ENCODE results near the gene CYP39A1. TPM values are rescaled to one million over a fixed set of nuclear protein-coding genes. Genes with fewer than 3 reads are reported as not detected.

Gene CYP39A1
- total RNA-seq, 4 donors from 2014 or later, result 3.1 to 18.9 (median 3.9) TPM

- no peaks in the 10 kb centered on the region for H3K27me3 ChIP-seq
- H3K27ac ChIP-seq, result no peak overlapping the region
- intact Hi-C loops (cut with DNase I; ENCODE audit: low total_unique reads), result loop anchor here (5.0 kb wide), 1 partner anchor 212 kb away; no protein-coding TSS in a partner anchor
Measured at GRCh38 chr6:46629691-46630090, 22.9 kb downstream of the CYP39A1 start.

GRCh38 chr6:46628976-46629375 lies 23.6 kb downstream of the CYP39A1 start:
- Histone ChIP-seq H3K36me3 (no peaks in the 10 kb centered on the region), H3K9me3 (no peaks in the 10 kb centered on the region), H3K4me3 (no peak overlapping the region), H3K4me1 (no peaks in the 10 kb centered on the region), H3K27ac (no peak overlapping the region), H3K27me3 (no peaks in the 10 kb centered on the region)
- TF ChIP-seq POLR2A (IDR thresholded peaks at IDR 0.05), result no peak
- no peak for TF ChIP-seq CTCF (IDR thresholded peaks at IDR 0.05)
- no peak for DNase-seq
- intact Hi-C loops (cut with DNase I; ENCODE audit: low total_unique reads), result loop anchor here (5.0 kb wide), 1 partner anchor 212 kb away; no protein-coding TSS in a partner anchor

More at GRCh38 chr6:46629691-46630090, 22.9 kb downstream of the CYP39A1 start:
- H3K9me3 ChIP-seq, result no peaks in the 10 kb centered on the region
- no peak overlapping the region for H3K4me3 ChIP-seq
- no peaks in the 10 kb centered on the region for H3K4me1 ChIP-seq
- no peaks in the 10 kb centered on the region for H3K36me3 ChIP-seq
- TF ChIP-seq CTCF (IDR thresholded peaks at IDR 0.05) (no peak), POLR2A (IDR thresholded peaks at IDR 0.05) (no peak)
- DNase-seq, result no peak

- H3K4me1 ChIP-seq, result no peaks in the 10 kb centered on the region
- DNase-seq, result no peak
- H3K27ac ChIP-seq, result no peak overlapping the region
- no peak for TF ChIP-seq CTCF (IDR thresholded peaks at IDR 0.05)
- TF ChIP-seq POLR2A (IDR thresholded peaks at IDR 0.05), result no peak
- H3K36me3 ChIP-seq, result no peaks in the 10 kb centered on the region
- intact Hi-C loops (cut with DNase I; ENCODE audit: low total_unique reads), result loop anchor here (5.0 kb wide), 1 partner anchor 211 kb away; no protein-coding TSS in a partner anchor
- H3K27me3 ChIP-seq, result no peaks in the 10 kb centered on the region
- no peaks in the 10 kb centered on the region for H3K9me3 ChIP-seq
- H3K4me3 ChIP-seq, result no peak overlapping the region
Measured at GRCh38 chr6:46628498-46628897, 24.1 kb downstream of the CYP39A1 start.

GRCh38 chr6:46626976-46627375 lies 25.6 kb downstream of the CYP39A1 start:
- intact Hi-C loops (cut with DNase I; ENCODE audit: low total_unique reads), result loop anchor here (5.0 kb wide), 1 partner anchor 210 kb away; no protein-coding TSS in a partner anchor
- Histone ChIP-seq H3K9me3 (no peaks in the 10 kb centered on the region), H3K27ac (no peak overlapping the region), H3K4me1 (no peaks in the 10 kb centered on the region), H3K36me3 (no peaks in the 10 kb centered on the region), H3K4me3 (no peak overlapping the region), H3K27me3 (no peaks in the 10 kb centered on the region)
- no peak for DNase-seq
- no peak for TF ChIP-seq POLR2A (IDR thresholded peaks at IDR 0.05)
- TF ChIP-seq CTCF (IDR thresholded peaks at IDR 0.05), result no peak

GRCh38 chr6:46626228-46626909 lies 26.2 kb downstream of the CYP39A1 start:
- H3K4me3 ChIP-seq, result no peak overlapping the region
- no peaks in the 10 kb centered on the region for H3K27me3 ChIP-seq
- DNase-seq, result no peak
- no peaks in the 10 kb centered on the region for H3K36me3 ChIP-seq
- intact Hi-C loops (cut with DNase I; ENCODE audit: low total_unique reads), result loop anchor here (5.0 kb wide), 1 partner anchor 209 kb away; no protein-coding TSS in a partner anchor
- no peak overlapping the region for H3K27ac ChIP-seq
- H3K9me3 ChIP-seq, result no peaks in the 10 kb centered on the region
- TF ChIP-seq POLR2A (IDR thresholded peaks at IDR 0.05) (no peak), CTCF (IDR thresholded peaks at IDR 0.05) (peak; percentile 62 to 74 (median 65))
- no peaks in the 10 kb centered on the region for H3K4me1 ChIP-seq
